NCI-H2196 treated with DMSO at 0.1 percent for 48 hours (cell line): ENCODE data around the gene SLC15A5.

Experiments used
- DNase-seq: peaks from one replicate; lab custom pipeline; 2025; ENCODE audit not compliant: unreplicated experiment; lab: John Stamatoyannopoulos, UW

SLC15A5 gene

GRCh38 chr12:16184681-16185080 lies 92.8 kb downstream of the SLC15A5 start:
- DNase-seq: no peak

GRCh38 chr12:16183541-16183940 lies 93.9 kb downstream of the SLC15A5 start:
- DNase-seq: no peak

- no peak for DNase-seq
Observed at GRCh38 chr12:16175840-16176239, 101.6 kb downstream of the SLC15A5 start.

- no peak for DNase-seq
Observed at GRCh38 chr12:16174282-16174681, 103.2 kb downstream of the SLC15A5 start.

DNA sequence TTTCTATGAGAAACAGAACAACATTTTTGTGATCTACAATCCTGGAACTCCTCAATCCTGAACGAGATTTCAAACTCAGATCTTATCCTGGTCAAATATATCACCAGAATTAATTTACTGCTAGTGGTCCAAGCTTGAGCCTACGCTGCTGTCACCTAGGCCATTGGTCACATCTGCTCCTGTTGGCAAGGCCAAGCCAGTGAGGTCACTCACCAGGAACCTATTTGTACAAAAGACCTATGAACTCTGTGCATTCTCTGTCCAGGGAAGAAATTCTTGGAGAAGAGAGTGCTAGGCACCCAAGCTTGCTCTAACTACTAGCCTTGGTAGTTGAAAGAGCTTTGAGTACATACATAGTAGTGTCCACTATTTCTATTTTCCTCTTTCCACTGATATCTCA lies 106.1 kb downstream of the SLC15A5 start:
- no peak for DNase-seq

DNA sequence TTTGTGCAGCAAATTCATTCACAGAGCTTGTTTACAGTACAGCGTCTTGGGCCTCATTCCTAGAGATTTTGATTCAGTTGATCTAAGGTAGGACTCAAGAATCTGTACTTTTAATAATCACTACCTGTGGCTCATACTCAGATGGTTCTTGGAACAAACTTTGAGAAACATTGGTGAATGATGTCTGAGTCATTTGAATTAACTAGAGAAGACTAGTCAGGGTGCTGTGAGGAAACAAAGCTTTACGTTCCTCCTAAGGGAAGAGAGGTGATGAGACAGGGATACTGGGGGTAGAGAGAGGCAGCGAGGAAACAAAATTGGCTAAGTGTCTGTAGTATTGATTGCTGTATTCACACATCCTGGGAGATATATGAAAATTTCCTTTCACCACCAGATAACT lies 109.4 kb downstream of the SLC15A5 start:
- DNase-seq: no peak

DNA sequence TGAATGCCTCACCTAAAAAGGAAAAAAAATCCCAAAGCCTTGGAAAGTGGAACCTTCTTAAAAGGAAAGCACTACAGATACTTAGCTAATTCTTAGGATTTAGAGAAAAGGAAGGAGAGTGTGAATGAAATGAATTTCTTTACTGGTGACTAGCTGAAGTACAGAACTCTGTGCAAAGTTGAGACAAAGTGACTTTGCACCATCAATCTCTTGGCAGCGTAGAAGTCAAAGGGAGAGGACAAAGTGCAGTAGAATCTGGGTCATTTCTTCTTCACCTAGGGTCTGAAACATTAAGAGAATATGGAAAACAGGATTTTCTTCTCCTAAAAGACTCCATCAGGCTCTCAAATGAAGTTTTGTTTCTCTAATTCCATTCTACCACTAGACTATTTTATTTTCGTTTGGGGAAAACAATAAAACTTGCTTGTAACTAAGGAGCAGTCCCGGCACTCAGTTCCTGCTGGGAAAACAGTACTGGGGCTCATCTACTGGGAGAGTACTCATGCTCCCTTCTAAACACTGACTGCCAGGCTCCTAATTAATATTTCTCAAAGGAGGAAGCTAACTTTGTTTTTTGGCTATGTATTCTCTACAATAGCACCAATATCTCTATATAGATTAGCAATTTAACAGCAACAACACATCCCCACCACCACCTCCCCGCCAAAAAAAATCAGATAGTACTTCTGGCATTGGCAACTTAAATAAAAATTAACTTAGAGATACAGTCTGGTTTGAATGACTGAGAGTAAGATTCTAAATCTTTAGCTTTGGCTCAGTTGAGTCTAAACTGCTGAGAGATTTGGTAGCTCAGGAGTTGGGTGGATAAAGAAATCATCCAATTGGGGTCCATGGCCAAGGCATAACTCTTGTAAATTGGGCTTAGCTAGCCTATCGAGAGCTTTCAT lies 110.7 kb downstream of the SLC15A5 start:
- DNase-seq: no peak

- no peak for DNase-seq
Observed at GRCh38 chr12:16165506-16165905, 112.0 kb downstream of the SLC15A5 start.

- DNase-seq: no peak
Observed at GRCh38 chr12:16163901-16164300, 113.6 kb downstream of the SLC15A5 start.

GRCh38 chr12:16163146-16163545 lies 114.3 kb downstream of the SLC15A5 start:
- DNase-seq: no peak

GRCh38 chr12:16159571-16159970 lies 117.9 kb downstream of the SLC15A5 start:
- DNase-seq: no peak

DNA sequence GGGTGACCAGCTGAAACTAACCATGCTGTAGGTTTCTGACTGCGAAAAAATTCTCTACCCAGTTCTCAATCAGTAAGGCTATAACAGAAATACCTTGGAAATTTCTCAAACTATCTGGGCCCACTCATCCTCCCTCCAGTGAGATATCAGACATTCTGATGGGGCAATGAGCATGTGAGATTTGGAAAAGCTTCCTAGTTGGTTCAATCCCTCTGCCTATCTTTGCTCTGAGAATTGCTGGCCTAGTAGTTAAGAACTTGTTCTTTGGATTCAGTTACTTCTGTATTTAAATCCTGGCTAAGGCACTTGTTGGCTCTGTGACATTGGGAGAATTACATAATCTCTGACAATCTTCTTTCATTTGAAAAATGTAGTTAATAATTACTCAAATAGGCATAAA lies 119.4 kb downstream of the SLC15A5 start:
- no peak for DNase-seq

GRCh38 chr12:16155938-16156337 lies 121.5 kb downstream of the SLC15A5 start:
- DNase-seq: no peak

DNA sequence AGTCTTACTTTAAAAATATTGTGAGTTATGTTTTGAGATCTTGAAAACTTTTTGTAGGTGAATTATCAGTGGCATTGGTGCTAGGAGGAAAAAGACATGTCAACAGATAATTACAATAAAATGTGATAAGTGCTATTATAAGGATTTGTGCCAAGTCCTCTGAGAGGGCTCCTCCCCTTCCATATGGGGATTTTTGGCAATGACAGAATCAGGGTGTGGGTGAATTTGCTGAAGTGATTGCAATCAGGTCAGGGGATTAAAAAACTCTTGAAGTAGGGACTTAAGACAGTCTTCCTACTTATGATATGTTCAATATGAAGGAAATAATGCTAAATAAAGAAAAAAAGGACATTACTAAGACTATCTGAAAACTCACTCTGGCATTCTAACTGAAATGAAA lies 122.5 kb downstream of the SLC15A5 start:
- DNase-seq: no peak

GRCh38 chr12:16152885-16153673 lies 124.4 kb downstream of the SLC15A5 start:
- no peak for DNase-seq

- DNase-seq: no peak
Observed at GRCh38 chr12:16150276-16150675, 127.2 kb downstream of the SLC15A5 start.

GRCh38 chr12:16148938-16149337 lies 128.5 kb downstream of the SLC15A5 start:
- no peak for DNase-seq
